Astrocyte of the cerebellum (primary cell): ENCODE measurements around the gene NFASC.

Experiments used
- DNase-seq: peaks from one replicate; pipeline ENCODE4 v3.0.0-alpha.2; 2011; ENCODE audit warnings: low read depth
- H3K4me3 ChIP-seq: 2 replicates; pipeline ENCODE4 v1.5.1; 2011; ENCODE audit warnings: mild to moderate bottlenecking, low read depth, low read length, moderate library complexity
- CTCF ChIP-seq: IDR thresholded peaks from 2 replicates; pipeline ENCODE4 v1.5.1; 2012; ENCODE audit warnings: low read length, low read depth, moderate library complexity, mild to moderate bottlenecking; ENCODE audit errors: missing control alignments
- in situ Hi-C: cut with HindIII; loops from 2 replicates; pipeline ENCODE4 v1.10.0; 2017; ENCODE audit warnings: low sequenced_read_pairs

The NFASC gene

DNA sequence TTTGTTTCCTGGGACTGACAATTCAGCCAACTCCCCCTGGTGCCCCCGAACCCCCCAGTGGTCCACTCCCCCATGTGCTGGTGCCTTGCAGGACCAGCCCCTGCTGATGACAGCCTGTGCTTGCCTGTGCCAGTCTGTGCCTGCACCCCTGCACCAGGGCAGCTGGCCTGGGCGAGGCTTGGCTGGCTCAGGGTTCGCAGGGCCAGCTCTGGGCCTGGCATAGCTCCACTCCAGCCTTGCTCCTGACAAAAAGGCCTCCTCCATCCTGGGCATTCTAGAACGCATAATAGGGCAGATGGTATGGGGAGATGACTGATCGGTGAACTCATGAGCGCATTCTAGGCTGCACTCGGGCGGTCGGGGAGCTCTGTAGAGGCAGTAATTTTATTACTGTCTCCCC, 177.7 kb downstream of the NFASC start:
- in situ Hi-C loops: no loop called here
- DNase-seq: no peak
- no peak for TF ChIP-seq CTCF
- no peak overlapping the region for H3K4me3 ChIP-seq

DNA sequence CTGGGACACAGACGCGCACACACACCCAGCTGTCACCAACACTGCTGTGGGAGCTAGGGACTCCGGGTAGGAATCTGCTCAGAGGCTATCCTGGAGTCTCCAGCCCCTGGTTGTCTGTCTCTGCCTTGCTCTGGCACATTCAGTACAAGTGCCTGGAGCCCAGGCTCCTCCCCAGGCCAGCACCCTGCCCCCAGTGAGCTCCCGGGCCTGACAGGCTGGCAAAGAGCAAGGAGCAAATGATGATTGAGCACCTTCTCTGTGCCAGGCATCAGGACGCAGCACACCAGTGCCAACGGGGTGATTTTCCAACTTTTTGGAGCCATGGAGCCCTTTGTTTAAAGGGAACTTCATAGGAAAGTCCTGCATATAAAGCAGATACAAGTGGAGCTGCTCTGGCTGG, 178.8 kb downstream of the NFASC start:
- no peak for DNase-seq
- no peak for TF ChIP-seq CTCF
- H3K4me3 ChIP-seq: no peak overlapping the region
- in situ Hi-C loops: no loop called here

DNA sequence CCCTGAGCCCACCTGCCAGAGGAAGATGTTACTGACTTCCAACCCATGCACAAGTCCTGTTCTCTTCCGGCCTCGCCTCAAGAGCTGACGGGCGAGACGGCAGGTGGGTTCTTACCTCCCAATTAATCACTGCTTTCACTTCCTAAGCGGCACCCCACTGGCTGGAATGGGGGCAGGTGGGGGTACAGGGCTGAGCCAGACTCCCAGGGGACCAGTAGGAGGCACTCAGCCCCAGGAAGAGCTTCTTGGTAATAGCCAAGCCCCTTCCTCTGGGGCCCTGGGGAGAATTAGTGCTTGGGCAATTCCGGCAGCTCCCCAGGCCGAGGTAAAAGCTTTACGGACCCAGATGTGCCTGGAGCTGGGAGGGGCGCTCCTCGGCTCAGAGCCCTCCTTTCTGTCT, 182.0 kb downstream of the NFASC start:
- no peak for DNase-seq
- H3K4me3 ChIP-seq: no peak overlapping the region
- no peak for TF ChIP-seq CTCF
- in situ Hi-C loops: no loop called here

GRCh38 chr1:205053296-205053695, 182.6 kb downstream of the NFASC start:
- in situ Hi-C loops: no loop called here
- no peak for TF ChIP-seq CTCF
- DNase-seq: no peak
- no peak overlapping the region for H3K4me3 ChIP-seq

- TF ChIP-seq CTCF: no peak
- in situ Hi-C loops: no loop called here
- no peak for DNase-seq
- no peak overlapping the region for H3K4me3 ChIP-seq
Observed at GRCh38 chr1:205054013-205054412, 183.4 kb downstream of the NFASC start.

DNA sequence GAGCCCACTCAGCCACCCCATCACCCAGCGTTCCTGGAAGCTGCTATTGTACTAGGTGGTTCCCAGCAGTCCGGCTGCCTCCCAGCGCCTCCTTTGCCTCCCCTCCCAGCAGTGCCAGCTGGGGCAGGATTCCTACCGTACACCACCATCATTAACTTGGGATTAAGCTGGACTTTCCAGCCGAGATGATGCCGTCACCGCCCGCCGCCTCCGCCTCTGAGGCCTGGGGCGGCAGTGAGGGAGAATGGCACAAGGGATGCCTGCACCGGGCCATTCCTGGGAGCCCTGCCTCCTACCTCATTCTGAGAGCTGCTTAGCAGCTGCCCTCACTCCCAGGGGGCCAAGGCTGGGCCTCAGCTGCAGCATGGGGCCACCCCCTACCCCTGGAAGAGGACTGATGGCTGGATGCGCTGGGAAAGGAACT, 185.5 kb downstream of the NFASC start:
- in situ Hi-C loops: loop anchor here (5.0 kb wide), 1 partner anchor 44 kb away; no protein-coding TSS in a partner anchor
- no peak for TF ChIP-seq CTCF
- DNase-seq: no peak
- H3K4me3 ChIP-seq: no peak overlapping the region
